Vagina (tissue), 2 donors: Measurements from ENCODE around the gene LAIR1. TPM values are rescaled to one million over a fixed set of nuclear protein-coding genes. Genes with fewer than 3 reads are reported as not detected.
A peak's percentile ranks its signal among the peaks of the same experiment; 100 is the strongest.
"Not testable (repeated sequence)": the region's sequence is repeated elsewhere in the genome, so short reads cannot be mapped to it uniquely, and the experiment has no call there.

ENCODE experiments used
- DNase-seq, 2 donors: peaks; one replicate each; pipeline ENCODE4 v3.0.0-alpha.2; 2017; ENCODE audit errors: extremely low spot score in 2 of 2
- H3K27ac ChIP-seq: fragments of 200-600 bp; sonication (generic); one replicate; pipeline ENCODE4 v1.5.1; 2019
- H3K27me3 ChIP-seq: fragments of 200-600 bp; sonication (generic); one replicate; pipeline ENCODE4 v1.5.1; 2019
- H3K36me3 ChIP-seq, 2 donors: fragments of 200-600 bp; sonication (generic); one replicate each; pipeline ENCODE4 v1.5.1; 2017 to 2019
- H3K4me1 ChIP-seq: fragments of 200-600 bp; sonication (generic); one replicate; pipeline ENCODE4 v1.5.1; 2019
- H3K4me3 ChIP-seq, 2 donors: fragments of 200-600 bp; sonication (generic); 1 replicate in 1 of 2; 2 replicates in 1 of 2; pipeline ENCODE4 v1.5.1; 2016 to 2019
- H3K9me3 ChIP-seq: fragments of 200-600 bp; sonication (generic); one replicate; pipeline ENCODE4 v1.5.1; 2019
- POLR2A ChIP-seq, 2 donors: fragments of 450-650 bp; IDR thresholded peaks; one replicate each; pipeline ENCODE4 v1.6.1; 2017; ENCODE audit warnings: antibody characterized with exemption in 2 of 2, mild to moderate bottlenecking in 2 of 2, moderate library complexity in 2 of 2
- POLR2AphosphoS5 ChIP-seq, 2 donors: sonication (generic); formaldehyde crosslinking; IDR thresholded peaks; one replicate each; pipeline ENCODE4 v1.9.0; 2017; ENCODE audit warnings: antibody characterized with exemption in 2 of 2, mild to moderate bottlenecking in 2 of 2, low read depth in 1 of 2; ENCODE audit not compliant: insufficient read depth in 1 of 2
- intact Hi-C: fragments of 100-400 bp; cut with DNase I; formaldehyde crosslinking; loops from one replicate; pipeline ENCODE4 v1.15.1; 2023
- total RNA-seq: library from RNA; depleted of rRNA; stranded (reverse); fragments of >200 nt; gene quantifications from one replicate; pipeline ENCODE4 v1.2.3, GENCODE V29; 2016
- TF ChIP-seq, protein P1 (sequence below), 3 experiments: fragments of 450-650 bp in 2 of 3; fragments of 200-600 bp in 1 of 3; sonication (generic) in 1 of 3; IDR thresholded peaks; one replicate each; pipeline ENCODE4 v1.5.1; 2017 to 2019; ENCODE audit warnings: antibody characterized with exemption in 3 of 3, mild to moderate bottlenecking in 2 of 3, moderate library complexity in 2 of 3

The LAIR1 gene
- total RNA-seq, 1 donor from 2014 or later, result 8.8 TPM

DNA sequence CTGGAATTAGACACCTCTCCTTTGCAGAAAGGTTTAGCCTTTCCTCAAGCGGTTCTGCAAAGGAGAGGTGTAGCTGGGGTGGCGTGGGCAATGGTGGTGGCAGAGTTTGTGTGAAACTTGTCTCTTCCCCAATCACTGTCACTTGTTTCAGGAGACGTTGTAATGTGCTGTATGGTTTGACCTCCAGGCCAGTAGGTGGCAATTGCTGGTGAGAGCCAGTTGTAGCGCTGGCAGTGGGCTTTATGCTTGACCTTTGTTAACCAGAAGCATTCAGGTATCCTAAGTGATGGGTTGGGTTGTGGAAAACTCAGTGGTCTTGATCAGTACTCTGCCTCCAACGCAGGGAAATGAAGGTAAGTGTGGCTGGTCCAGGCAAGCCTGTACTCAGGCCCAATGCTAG is 39.1 kb downstream of the LAIR1 start:
- no peak overlapping the region for H3K27ac ChIP-seq
- no peaks in the 10 kb centered on the region for H3K4me1 ChIP-seq
- no peaks in the 10 kb centered on the region for H3K36me3 ChIP-seq
- H3K27me3 ChIP-seq, result no peaks in the 10 kb centered on the region
- DNase-seq, result peak in 1 of 2 donors; percentile 82
- H3K4me3 ChIP-seq, result no peak overlapping the region
- H3K9me3 ChIP-seq, result no peaks in the 10 kb centered on the region
- TF ChIP-seq POLR2AphosphoS5 (IDR thresholded peaks at IDR 0.05; ENCODE audit: insufficient read depth in 1 of 2, low read depth in 1 of 2), result no peak
- TF ChIP-seq, protein P1, sequence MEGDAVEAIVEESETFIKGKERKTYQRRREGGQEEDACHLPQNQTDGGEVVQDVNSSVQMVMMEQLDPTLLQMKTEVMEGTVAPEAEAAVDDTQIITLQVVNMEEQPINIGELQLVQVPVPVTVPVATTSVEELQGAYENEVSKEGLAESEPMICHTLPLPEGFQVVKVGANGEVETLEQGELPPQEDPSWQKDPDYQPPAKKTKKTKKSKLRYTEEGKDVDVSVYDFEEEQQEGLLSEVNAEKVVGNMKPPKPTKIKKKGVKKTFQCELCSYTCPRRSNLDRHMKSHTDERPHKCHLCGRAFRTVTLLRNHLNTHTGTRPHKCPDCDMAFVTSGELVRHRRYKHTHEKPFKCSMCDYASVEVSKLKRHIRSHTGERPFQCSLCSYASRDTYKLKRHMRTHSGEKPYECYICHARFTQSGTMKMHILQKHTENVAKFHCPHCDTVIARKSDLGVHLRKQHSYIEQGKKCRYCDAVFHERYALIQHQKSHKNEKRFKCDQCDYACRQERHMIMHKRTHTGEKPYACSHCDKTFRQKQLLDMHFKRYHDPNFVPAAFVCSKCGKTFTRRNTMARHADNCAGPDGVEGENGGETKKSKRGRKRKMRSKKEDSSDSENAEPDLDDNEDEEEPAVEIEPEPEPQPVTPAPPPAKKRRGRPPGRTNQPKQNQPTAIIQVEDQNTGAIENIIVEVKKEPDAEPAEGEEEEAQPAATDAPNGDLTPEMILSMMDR (IDR thresholded peaks at IDR 0.05), result no peak
- no peak for TF ChIP-seq POLR2A (IDR thresholded peaks at IDR 0.05)
- intact Hi-C loops, result no loop called here

DNA sequence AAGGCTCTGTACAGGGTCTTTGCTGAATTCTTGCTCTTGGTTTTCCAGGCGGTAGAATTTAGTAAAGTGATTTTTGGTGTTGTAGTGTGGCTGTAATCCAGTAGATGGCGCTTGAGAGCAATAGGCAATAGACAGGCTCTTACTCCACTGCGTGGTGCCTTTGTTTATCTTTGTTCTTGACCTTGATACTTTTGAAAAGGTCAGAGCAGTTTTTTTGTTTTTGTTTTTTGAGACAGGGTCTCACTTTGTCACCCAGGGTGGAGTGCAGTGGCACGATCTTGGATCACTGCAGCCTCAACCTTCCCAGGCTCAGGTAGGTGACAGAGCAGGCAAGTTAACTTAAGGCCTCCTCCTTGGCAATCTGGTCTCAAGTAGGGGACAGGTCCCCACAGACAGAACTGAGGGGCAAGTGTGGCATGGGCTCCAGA is 39.5 kb downstream of the LAIR1 start:
- Histone ChIP-seq H3K36me3 (no peaks in the 10 kb centered on the region), H3K9me3 (no peaks in the 10 kb centered on the region), H3K27me3 (no peaks in the 10 kb centered on the region), H3K27ac (no peak overlapping the region), H3K4me1 (no peaks in the 10 kb centered on the region), H3K4me3 (no peak overlapping the region)
- no peak for TF ChIP-seq POLR2AphosphoS5 (IDR thresholded peaks at IDR 0.05; ENCODE audit: insufficient read depth in 1 of 2, low read depth in 1 of 2)
- TF ChIP-seq, protein P1 (IDR thresholded peaks at IDR 0.05), result peak; percentile 27 to 61 (median 41)
- no peak for TF ChIP-seq POLR2A (IDR thresholded peaks at IDR 0.05)
- DNase-seq, result no peak
- intact Hi-C loops, result no loop called here

DNA sequence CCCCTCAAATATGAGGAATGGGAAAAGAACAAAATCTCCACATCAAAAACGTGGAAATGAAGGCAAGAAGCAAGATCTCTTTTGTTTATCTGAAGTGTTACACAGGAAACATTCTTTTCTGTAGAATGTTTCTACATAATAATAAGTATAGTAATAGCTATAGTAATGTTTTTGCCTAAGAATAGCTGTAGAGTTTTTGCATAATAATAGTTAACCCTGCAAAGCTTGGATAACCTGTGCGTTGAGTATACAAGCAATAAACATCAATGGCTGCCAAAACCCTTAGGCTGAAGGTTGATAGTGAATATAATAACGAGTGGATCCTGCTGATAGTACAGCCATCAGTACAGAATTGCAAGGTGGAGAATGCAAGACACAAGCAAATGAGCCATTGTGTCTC is 40.7 kb downstream of the LAIR1 start:
- intact Hi-C loops, result no loop called here

DNA sequence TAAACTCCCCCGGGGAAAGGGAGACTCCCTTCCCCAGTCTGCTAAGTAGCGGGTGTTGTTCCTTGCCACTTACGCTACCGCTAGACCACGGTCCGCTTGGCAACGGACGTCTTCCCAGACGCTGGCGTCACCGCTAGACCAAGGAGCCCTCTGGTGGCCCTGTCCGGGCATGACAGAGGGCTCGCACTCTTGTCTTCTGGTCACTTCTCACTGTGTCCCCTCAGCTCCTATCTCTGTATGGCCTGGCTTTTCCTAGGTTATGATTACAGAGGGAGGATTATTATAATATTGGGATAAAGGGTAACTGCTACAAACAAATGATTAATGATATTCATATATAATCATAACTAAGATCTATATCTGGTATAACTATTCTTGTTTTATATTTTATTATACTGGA is 41.8 kb downstream of the LAIR1 start:
- intact Hi-C loops, result not testable (repeated sequence)

More for the DNA sequence above, 40.7 kb downstream of the LAIR1 start:
- no peaks in the 10 kb centered on the region for H3K4me1 ChIP-seq
- no peak for TF ChIP-seq POLR2A (IDR thresholded peaks at IDR 0.05)
- TF ChIP-seq, protein P1 (IDR thresholded peaks at IDR 0.05), result no peak
- H3K27me3 ChIP-seq, result no peaks in the 10 kb centered on the region
- H3K9me3 ChIP-seq, result no peaks in the 10 kb centered on the region
- H3K36me3 ChIP-seq, result no peaks in the 10 kb centered on the region
- DNase-seq, result no peak
- no peak overlapping the region for H3K4me3 ChIP-seq
- no peak overlapping the region for H3K27ac ChIP-seq

DNA sequence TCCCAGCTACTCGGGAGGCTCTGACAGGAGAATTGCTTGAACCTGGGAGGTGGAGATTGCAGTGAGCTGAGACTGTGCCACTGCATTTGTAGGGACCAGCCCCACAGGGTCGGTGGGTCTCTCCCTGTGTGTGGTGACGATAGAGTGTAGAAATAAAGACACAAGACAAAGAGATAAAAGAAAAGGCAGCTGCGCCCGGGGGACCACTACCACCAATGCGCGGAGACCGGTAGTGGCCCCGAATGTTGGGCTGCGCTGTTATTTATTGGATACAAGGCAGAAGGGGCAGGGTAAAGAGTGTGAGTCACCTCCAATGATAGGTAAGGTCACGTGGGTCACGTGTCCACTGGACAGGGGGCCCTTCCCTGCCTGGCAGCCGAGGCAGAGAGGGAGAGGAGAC is 42.4 kb downstream of the LAIR1 start:
- H3K27me3 ChIP-seq, H3K4me3 ChIP-seq, H3K36me3 ChIP-seq, intact Hi-C loops, H3K4me1 ChIP-seq, H3K9me3 ChIP-seq, DNase-seq, H3K27ac ChIP-seq: not testable (repeated sequence)

More for the DNA sequence above, 41.8 kb downstream of the LAIR1 start:
- not testable (repeated sequence) for H3K27me3 ChIP-seq, H3K4me3 ChIP-seq, H3K4me1 ChIP-seq, H3K27ac ChIP-seq, DNase-seq, H3K36me3 ChIP-seq, H3K9me3 ChIP-seq

DNA sequence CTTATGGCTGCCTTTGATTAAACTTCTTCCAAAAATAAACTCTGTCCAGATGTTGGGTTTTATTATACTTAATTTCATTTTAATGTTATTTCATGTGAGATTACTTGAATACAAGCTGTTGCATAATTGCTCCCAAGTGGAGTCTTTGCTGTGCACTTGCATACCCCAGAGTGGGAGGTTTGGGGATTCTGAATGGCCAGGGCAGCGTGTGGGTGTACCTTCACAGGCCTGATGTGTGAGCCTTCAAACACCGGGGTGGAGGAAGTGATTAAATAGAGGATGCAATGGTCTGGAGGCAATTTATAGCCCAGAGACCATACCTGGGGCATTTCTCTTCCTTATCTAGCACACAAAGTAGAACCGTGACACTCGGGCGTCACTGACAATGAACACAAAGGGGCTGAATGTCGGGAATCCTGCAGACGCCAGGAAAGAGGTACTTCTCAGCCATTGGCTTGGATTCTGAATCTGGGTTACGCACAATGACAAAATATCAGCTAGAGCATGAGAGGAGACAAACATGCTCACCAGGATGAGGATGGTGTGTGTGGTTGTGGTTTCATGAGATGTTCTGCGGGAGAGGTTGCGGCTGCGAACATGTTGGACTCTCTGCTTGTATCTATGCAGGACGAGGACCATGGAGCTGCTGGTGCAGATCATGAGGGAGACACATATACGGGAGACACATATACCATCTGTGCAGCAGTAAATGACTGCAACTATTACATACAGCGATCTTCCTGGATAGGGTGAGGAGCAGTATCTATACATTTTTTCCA is 44.6 kb downstream of the LAIR1 start:
- H3K4me3 ChIP-seq, result no peak overlapping the region
- H3K27ac ChIP-seq, result no peak overlapping the region
- no peaks in the 10 kb centered on the region for H3K27me3 ChIP-seq
- H3K36me3 ChIP-seq, result no peaks in the 10 kb centered on the region
- intact Hi-C loops, result no loop called here
- no peaks in the 10 kb centered on the region for H3K4me1 ChIP-seq
- H3K9me3 ChIP-seq, result no peaks in the 10 kb centered on the region
- TF ChIP-seq POLR2AphosphoS5 (IDR thresholded peaks at IDR 0.05; ENCODE audit: insufficient read depth in 1 of 2, low read depth in 1 of 2) (no peak), POLR2A (IDR thresholded peaks at IDR 0.05) (no peak)
- TF ChIP-seq, protein P1 (IDR thresholded peaks at IDR 0.05), result no peak
- no peak for DNase-seq
